Measurements from ENCODE around the gene SF3A2.

SF3A2 gene

DNA sequence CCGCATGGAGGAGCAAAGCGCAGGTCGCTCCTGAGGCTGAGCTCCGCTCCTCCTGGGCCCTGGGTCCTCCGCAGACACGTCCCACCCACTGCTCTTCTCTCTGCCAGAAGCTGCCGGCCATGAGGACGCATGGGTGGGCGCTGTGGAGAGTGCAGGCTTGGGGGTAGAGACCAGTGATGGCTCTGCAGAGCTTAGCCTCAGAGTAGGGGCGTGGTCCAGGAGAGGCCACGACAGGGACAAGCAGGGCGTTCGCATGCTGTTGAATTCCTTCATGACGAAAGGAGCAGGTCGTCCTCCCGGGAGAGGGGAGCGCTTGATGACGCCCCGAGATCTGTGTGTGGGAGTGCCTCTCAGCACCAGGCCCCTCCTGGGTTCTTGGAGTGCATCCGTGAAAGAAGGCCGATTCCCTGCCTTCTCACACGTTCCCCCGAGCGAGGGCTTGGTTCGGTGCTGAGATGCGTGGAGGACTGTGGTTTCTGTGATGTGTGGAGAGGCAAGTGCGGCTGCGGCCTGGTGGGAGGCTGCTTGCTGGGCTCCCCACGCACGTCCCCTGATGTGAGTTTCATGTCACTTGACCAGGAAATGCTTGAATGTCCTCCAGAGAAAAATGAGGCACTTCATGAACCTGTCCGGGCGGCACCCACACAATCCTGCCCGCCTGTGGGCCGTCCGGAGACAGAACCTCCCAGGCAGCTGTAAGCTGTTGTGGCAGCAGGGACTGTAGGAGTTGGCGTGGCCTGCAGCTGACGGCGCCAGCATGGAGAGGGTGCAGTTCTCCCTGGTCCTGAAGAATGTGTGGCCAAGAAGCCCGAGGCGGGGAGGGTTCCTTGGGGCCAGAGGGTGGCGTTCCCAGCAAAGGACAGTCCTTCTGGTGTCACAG lies 4.5 kb downstream of the SF3A2 start:
- DNase-seq (ENCODE audit: low read depth in 2 of 2), result no peak

DNA sequence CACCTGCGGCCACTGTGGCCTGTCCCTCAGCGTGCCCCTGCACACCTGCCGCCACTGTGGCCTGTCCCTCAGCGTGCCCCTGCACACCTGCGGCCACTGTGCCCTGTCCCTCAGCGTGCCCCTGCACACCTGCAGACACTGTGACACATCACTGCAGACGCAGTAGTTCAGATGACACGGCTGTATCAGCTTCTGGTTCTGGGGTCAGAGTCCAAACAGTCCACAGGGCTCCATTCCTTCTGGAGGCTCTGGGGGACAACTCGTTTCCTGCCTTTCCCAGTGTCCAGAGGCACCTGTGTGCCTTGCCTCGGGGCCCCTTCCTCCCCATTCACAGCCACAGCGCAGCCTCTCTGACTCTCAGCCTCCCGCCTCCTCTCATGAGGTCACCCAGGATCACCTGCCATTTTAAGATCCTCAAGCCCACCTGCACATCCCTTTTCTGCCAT lies 5.5 kb downstream of the SF3A2 start:
- no peak for DNase-seq (ENCODE audit: low read depth in 2 of 2)

DNA sequence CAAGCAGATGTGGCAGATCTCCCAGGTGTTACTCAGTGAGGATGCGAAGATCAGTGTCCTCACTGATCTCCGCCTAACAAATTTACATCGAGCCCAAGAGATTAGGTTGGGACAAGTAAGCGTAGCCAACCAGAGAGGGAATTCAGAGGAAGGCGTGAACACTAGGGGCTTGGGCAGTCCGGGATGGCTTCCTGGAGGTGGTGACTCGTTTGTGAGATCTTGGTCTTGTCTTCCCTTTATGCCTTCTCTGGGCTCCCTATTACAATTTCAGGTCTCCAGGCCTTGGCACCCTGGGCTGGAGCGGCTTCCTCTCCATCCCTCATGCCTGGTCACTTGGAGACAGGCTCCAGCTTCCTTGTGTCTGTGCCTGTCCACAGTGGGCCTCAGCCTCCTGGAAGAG lies 6.2 kb downstream of the SF3A2 start:
- no peak for DNase-seq (ENCODE audit: low read depth in 2 of 2)

DNA sequence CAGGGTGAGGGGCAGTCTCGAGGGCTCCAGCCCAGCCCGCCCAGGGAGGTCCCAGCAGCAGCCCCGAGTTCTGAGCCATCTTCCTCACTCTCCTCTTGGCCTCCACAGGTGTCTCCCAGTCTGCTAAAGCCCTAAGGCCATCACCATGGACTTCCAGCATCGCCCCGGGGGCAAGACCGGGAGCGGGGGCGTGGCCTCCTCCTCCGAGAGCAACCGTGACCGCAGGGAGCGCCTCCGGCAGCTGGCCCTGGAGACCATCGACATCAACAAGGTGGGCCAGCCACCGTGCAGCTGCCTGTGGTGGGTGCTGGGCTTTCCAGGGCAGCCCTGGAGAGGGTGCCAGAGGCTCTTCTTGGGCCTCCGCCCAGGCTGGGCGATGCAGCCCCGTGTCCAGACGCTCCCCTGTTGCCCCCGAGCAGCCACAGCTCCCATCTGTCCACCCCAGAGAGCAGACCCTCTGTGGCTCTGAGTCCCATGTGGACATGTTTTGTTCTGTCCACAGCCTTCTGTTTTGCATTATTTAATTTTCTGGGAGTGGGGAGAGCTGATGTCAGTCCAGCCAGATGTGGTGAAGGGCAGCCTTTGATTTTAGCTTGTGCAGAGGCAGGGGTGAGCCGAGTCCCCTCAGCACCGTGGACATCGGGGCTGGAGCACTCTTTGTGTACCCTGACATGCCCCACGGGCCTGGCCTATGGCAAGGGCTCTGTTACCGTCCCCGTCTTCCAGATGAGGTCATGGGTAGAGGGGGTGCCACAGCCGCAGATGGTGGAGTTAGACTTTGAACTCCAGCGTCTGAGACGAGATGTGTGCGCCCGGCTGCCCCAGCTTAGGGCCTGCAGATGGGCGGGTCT lies 6.9 kb downstream of the SF3A2 start:
- DNase-seq (ENCODE audit: low read depth in 2 of 2), result no peak

DNA sequence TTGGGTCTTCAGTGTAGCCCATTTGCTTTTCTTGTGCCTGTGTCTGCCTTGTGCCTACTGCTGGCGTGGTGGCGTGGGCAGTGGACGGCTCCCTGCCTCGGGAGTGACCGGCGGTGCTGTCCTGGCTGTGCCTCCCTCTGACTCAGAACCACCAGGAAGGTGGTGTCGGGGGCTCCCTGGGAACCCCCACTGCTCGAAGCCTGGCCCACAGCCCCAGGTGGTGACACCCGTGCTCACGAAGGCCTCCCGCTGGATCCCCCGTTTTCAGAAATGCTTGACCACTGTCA lies 7.4 kb downstream of the SF3A2 start:
- DNase-seq (ENCODE audit: low read depth in 2 of 2), result no peak

DNA sequence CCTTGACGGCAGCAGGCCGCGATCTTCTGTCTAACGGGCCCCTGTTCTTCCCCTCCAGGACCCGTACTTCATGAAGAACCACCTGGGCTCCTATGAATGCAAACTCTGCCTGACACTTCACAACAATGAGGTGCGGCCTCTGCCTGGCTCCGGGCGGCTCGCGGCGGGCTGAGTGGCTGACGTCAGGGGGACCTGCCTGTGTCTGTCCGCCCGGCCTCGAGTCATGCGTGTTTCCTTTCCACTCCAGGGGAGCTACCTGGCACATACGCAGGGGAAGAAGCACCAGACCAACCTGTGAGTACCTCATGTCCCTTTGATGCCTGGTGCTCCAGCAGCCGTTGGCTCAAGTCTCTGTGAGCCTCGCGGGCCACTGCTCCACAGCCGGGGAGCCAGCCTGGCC lies 7.9 kb downstream of the SF3A2 start:
- no peak for DNase-seq (ENCODE audit: low read depth in 2 of 2)

DNA sequence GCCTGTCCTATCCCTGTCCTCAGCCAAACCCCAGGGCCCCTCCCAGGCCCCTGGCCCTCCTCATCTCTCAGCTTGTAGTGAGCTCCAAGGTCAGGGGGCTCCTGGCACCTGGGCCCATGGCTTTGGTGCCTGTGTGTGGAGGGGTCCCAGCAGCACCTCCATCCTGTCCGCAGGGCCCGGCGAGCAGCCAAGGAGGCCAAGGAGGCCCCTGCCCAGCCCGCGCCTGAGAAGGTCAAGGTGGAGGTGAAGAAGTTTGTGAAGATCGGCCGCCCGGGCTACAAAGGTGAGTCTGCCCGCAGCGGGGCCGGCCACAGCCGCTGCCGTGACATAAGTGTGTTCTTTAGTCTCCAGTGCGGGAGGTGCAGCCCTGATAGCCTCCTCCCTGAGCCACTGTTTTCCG lies 8.6 kb downstream of the SF3A2 start:
- no peak for DNase-seq (ENCODE audit: low read depth in 2 of 2)

DNA sequence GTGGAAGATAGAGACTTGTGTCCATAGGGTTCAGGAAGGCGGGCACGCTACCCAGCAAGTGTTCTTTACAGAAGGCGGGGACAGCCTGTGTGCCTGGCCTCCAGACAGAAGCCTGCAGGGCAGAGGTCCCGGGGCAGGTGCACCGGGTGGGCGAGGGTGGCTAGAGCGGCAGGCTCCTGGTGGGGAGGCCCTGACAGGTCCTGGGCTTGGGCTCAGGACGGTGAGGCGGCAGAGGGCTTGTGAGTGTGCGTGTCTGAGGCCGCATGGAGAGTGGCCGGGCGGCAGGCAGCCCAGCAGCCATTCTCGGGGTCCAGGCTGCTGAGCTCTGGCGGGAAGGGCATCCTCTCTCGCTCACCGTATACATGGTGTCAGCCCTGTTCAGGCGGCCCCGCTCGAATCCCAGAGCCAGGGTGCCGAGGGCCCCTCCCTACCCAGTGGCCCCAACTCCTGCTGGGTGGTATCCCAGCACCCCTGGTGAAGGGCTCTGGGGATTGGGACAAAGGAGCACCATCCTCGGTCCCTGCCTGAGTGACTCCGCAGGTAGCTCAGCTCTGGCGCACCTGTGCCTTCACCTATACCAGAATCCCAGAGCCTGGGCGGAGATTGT lies 9.5 kb downstream of the SF3A2 start:
- DNase-seq (ENCODE audit: low read depth in 2 of 2), result no peak

DNA sequence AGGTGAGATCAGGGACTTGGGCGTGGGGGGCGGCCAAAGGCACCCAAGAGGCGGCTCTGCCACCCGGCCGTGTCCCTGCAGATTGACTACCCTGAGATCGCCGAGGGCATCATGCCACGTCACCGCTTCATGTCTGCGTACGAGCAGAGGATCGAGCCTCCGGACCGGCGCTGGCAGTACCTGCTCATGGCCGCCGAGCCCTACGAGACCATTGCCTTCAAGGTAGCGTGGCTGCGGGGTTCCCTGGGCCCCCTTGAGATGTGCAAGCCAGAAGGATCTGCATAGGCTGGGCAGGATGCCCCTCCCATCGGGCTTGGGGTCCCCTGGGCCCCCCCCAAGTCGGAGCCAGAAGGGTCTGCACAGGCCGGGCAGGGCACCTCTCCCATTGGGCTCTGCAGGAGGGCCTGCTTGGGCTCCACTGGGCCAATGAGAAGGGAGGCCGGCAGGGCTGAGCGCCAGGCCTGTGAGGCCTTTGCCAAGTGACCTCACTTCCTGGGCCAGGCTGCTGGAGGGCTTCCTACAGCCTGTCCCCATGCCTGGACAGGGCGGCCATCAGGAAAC lies 10.3 kb downstream of the SF3A2 start:
- DNase-seq (ENCODE audit: low read depth in 2 of 2), result no peak

DNA sequence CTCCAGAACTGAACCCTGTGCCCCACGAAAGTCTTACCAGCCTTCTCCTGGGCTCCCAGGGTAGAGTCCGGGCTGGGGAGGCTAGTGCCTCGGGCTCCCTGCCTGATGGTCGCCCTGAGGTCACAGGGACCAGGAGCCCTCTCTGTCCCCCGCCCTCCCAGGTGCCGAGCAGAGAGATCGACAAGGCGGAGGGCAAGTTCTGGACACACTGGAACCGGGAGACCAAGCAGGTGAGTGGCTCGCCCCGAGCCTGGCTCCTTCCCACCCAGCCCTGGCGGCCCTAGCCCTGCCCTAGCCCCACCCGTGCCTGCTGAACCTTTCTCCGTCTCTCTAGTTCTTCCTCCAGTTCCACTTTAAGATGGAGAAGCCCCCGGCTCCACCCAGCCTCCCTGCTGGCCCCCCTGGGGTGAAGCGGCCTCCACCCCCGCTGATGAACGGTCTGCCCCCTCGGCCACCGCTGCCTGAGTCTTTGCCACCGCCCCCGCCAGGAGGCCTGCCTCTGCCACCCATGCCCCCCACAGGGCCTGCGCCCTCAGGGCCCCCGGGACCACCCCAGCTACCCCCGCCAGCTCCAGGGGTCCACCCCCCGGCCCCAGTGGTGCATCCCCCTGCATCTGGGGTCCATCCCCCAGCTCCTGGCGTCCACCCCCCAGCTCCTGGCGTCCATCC lies 10.9 kb downstream of the SF3A2 start:
- no peak for DNase-seq (ENCODE audit: low read depth in 2 of 2)

DNA sequence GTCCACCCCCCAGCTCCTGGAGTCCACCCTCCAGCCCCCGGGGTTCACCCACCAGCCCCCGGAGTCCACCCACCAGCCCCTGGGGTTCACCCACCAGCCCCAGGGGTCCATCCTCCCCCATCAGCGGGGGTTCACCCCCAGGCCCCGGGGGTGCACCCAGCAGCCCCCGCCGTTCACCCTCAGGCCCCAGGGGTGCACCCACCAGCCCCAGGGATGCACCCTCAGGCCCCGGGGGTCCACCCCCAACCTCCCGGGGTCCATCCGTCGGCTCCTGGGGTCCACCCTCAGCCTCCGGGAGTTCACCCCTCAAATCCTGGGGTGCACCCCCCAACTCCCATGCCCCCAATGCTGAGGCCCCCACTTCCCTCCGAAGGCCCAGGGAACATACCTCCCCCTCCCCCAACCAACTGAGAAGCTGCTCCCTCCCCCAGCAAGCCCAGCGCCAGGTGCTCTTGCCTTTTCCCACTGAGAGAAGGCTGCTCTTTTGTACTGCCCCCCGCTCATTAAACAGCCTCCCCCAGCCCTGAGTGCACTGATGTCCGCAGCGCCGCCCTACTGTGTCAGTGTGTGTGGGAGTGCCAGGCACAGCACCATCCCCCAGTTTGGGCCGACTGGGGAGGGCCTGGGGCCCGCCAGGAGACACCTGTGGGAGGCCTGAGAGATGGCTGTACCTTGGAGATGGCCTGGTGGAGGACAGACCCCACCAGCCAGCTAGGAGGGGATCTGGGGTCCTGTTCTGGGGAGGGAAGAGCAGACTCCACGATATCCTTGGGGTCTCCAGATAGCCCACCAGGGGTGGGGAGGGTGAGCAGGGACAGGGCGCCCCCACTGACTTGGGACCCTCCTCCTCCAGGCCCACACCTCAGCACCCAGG lies 11.7 kb downstream of the SF3A2 start:
- DNase-seq (ENCODE audit: low read depth in 2 of 2), result no peak

DNA sequence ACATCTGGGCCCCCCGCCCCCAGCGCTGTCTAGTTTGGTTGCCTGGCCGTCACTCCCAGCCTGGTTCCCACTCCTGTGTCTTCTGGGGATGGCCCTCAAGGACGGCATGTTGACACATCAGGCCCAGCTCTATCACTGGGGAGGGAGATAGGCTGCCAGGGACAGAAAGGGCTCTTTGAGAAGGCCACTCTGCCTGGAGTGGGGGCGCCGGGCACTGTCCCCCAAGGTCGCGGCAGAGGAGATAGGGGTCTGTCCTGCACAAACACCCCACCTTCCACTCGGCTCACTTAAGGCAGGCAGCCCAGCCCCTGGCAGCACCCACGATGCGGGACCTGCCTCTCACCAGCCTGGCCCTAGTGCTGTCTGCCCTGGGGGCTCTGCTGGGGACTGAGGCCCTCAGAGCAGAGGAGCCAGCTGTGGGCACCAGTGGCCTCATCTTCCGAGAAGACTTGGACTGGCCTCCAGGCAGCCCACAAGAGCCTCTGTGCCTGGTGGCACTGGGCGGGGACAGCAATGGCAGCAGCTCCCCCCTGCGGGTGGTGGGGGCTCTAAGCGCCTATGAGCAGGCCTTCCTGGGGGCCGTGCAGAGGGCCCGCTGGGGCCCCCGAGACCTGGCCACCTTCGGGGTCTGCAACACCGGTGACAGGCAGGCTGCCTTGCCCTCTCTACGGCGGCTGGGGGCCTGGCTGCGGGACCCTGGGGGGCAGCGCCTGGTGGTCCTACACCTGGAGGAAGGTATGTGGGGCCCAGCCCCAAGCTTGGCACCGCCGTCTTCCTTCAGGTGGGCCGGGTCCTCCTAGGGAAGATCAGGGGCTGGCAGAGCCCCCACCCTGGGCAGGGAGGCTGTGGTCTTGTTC lies 12.6 kb downstream of the SF3A2 start, which contains the start of gene AMH:
TSS of gene AMH (plus strand) at position 314 of the 857 bp plus-strand sequence. CDS start at position 324, 10 bp downstream.
- DNase-seq (ENCODE audit: low read depth in 2 of 2), result no peak

DNA sequence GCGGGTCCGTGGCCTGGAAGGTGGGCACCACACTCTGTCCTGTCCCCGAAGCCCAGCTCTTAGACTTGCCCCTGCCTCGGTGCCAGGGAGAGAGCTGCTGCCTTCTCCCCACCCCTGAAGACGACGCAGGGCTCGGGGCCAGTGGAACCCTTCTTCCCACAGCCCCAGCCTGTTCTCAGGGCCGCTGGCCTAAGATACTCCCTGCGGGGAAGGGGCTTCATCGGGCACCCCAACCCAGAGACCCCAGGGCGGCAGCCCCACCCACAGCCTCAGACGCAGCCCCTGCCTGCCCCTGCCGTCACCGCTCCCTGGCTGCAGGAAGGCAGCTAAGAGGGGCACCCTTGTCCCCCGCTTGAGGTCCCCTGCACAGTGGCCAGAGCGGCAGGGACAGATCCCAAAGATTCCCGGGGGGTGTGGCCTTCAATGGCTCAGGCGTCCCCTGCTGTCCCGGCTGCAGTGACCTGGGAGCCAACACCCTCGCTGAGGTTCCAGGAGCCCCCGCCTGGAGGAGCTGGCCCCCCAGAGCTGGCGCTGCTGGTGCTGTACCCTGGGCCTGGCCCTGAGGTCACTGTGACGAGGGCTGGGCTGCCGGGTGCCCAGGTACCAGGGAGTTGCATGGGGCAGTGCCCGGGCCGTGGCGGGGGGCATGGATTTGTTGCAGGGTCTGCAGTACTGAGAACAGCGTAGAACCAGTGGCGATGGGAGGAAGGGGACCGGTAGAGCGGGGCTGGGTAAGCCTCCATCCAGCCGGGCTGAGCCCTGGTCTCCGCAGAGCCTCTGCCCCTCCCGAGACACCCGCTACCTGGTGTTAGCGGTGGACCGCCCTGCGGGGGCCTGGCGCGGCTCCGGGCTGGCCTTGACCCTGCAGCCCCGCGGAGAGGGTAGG lies 13.5 kb downstream of the SF3A2 start:
- DNase-seq (ENCODE audit: low read depth in 2 of 2), result no peak

DNA sequence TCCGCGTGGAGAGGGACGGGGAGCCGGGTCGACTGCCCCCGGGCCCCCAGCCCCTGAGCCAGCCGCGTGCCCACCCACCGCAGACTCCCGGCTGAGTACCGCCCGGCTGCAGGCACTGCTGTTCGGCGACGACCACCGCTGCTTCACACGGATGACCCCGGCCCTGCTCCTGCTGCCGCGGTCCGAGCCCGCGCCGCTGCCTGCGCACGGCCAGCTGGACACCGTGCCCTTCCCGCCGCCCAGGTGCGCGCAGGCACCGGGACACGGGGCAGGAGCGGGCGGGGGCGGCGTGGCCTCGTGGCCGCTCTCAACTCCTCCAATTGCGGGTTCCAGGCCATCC lies 14.1 kb downstream of the SF3A2 start:
- DNase-seq (ENCODE audit: low read depth in 2 of 2), result no peak

DNA sequence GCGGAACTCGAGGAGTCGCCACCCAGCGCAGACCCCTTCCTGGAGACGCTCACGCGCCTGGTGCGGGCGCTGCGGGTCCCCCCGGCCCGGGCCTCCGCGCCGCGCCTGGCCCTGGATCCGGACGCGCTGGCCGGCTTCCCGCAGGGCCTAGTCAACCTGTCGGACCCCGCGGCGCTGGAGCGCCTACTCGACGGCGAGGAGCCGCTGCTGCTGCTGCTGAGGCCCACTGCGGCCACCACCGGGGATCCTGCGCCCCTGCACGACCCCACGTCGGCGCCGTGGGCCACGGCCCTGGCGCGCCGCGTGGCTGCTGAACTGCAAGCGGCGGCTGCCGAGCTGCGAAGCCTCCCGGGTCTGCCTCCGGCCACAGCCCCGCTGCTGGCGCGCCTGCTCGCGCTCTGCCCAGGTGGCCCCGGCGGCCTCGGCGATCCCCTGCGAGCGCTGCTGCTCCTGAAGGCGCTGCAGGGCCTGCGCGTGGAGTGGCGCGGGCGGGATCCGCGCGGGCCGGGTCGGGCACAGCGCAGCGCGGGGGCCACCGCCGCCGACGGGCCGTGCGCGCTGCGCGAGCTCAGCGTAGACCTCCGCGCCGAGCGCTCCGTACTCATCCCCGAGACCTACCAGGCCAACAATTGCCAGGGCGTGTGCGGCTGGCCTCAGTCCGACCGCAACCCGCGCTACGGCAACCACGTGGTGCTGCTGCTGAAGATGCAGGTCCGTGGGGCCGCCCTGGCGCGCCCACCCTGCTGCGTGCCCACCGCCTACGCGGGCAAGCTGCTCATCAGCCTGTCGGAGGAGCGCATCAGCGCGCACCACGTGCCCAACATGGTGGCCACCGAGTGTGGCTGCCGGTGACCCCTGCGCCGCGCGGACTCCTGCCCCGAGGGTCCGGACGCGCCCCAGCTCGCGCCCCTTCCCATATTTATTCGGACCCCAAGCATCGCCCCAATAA lies 14.8 kb downstream of the SF3A2 start:
- no peak for DNase-seq (ENCODE audit: low read depth in 2 of 2)

DNA sequence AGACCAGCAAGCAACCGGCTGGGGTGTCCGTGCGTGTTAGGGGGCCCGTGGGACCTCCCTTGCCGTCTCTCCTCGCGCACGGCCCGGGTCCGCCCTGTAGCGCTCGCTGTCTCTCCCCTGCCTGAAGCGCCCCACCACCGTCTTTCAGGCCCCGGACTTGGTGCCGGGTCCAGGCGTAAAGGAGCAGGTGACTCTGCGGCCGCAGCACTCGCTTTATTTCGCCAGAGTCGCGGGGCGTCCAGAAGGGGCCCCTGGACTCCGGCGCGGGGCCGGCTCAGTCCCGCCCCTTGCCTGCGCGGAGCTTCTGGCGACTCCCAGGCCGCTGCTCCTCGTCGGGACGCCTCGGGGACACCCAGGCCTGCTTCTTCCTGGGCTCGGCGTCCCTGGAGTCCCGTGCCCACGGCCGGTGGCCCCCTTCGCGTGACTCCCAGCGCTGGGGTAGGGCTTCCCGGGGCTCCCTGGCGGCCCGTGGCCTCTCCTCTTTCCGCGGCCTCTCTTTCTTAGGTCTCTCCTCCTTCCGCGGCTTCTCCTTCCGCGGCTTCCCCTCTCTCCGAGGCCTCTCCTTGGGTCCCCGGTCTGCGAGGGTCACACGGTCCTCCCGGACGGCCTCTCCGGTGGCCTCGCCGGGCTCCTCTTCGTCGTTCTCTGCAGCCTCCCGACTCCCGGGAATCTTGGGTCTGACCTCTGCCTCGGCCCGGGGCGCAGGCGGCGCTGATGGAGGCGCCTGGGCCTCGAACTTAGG lies 15.6 kb downstream of the SF3A2 start:
- DNase-seq (ENCODE audit: low read depth in 2 of 2), result no peak

DNA sequence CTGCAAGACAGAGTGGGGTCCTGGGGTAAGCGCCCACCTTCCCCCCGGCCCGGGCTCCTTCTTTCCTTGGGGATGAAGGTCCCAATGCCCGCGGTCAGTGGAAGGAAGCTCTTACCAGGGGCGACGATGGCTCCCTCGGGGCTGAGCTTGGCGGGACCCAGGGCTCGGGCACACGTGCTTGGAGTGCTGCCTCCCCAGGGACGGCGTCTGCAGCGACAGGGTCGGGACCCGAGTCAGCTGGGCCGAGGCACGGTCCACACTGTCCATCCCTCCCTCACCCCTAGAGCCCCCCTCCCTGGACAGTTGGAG lies 16.1 kb downstream of the SF3A2 start:
- no peak for DNase-seq (ENCODE audit: low read depth in 2 of 2)
